Peyer's patch (tissue), 4 donors: ENCODE measurements around the gene SLC6A18. TPM values are rescaled to one million over a fixed set of nuclear protein-coding genes. Genes with fewer than 3 reads are reported as not detected.

Experiments used
- DNase-seq, 3 donors: peaks; one replicate each; pipeline ENCODE4 v3.0.0-alpha.2; 2017 to 2019
- H3K27ac ChIP-seq, 4 donors: fragments of 200-600 bp; sonication (generic); one replicate each; pipeline ENCODE4 v1.5.1; 2016 to 2019
- H3K27me3 ChIP-seq, 2 donors: fragments of 200-600 bp; sonication (generic); one replicate each; pipeline ENCODE4 v1.5.1; 2019
- H3K36me3 ChIP-seq, 3 donors: fragments of 200-600 bp; sonication (generic); one replicate each; pipeline ENCODE4 v1.5.1; 2016 to 2019
- H3K4me1 ChIP-seq, 4 donors: fragments of 200-600 bp; sonication (generic); one replicate each; pipeline ENCODE4 v1.5.1; 2016 to 2019
- H3K4me3 ChIP-seq, 4 donors: fragments of 200-600 bp; sonication (generic); 1 replicate in 3 of 4; 2 replicates in 1 of 4; pipeline ENCODE4 v1.5.1; 2016 to 2019; ENCODE audit warnings: mild to moderate bottlenecking in 1 of 4
- H3K9me3 ChIP-seq, 4 donors: fragments of 200-600 bp; sonication (generic); one replicate each; pipeline ENCODE4 v1.5.1; 2016 to 2019; ENCODE audit warnings: mild to moderate bottlenecking in 1 of 4
- CTCF ChIP-seq, 6 experiments: fragments of 450-650 bp in 4 of 6; fragments of 200-600 bp in 2 of 6; sonication (generic) in 1 of 6; IDR thresholded peaks; one replicate each; pipeline ENCODE4 v1.5.1; 2017 to 2019; ENCODE audit warnings: antibody characterized with exemption in 6 of 6, mild to moderate bottlenecking in 3 of 6, moderate library complexity in 1 of 6
- POLR2A ChIP-seq, 2 donors: fragments of 450-650 bp; IDR thresholded peaks; one replicate each; pipeline ENCODE4 v1.5.1; 2017; ENCODE audit warnings: antibody characterized with exemption in 2 of 2, mild to moderate bottlenecking in 2 of 2, moderate library complexity in 2 of 2
- total RNA-seq, 4 donors: library from RNA; depleted of rRNA; stranded (reverse); fragments of >200 nt; gene quantifications; one replicate each; pipeline ENCODE4 v1.1.0, GENCODE V29; 2016

The SLC6A18 gene
- total RNA-seq, 4 donors from 2014 or later = 0.53 to 0.95 TPM; not detected in 2

- DNase-seq = no peak
- H3K4me3 ChIP-seq = no peak overlapping the region
- TF ChIP-seq CTCF (IDR thresholded peaks at IDR 0.05) (no peak), POLR2A (IDR thresholded peaks at IDR 0.05) (no peak)
Measured at GRCh38 chr5:1277781-1278180, 52.6 kb downstream of the SLC6A18 start.

GRCh38 chr5:1278216-1278615 lies 53.0 kb downstream of the SLC6A18 start:
- Histone ChIP-seq H3K9me3 (no peaks in the 10 kb centered on the region), H3K27me3 (no peaks in the 10 kb centered on the region), H3K4me1 (no peaks in the 10 kb centered on the region), H3K36me3 (no peaks in the 10 kb centered on the region), H3K4me3 (no peak overlapping the region), H3K27ac (no peak overlapping the region)
- TF ChIP-seq CTCF (IDR thresholded peaks at IDR 0.05) = no peak
- TF ChIP-seq POLR2A (IDR thresholded peaks at IDR 0.05) = no peak
- no peak for DNase-seq

More at GRCh38 chr5:1277781-1278180, 52.6 kb downstream of the SLC6A18 start:
- H3K4me1 ChIP-seq = no peaks in the 10 kb centered on the region
- no peaks in the 10 kb centered on the region for H3K36me3 ChIP-seq
- no peaks in the 10 kb centered on the region for H3K9me3 ChIP-seq
- H3K27ac ChIP-seq = no peak overlapping the region
- H3K27me3 ChIP-seq = no peaks in the 10 kb centered on the region

DNA sequence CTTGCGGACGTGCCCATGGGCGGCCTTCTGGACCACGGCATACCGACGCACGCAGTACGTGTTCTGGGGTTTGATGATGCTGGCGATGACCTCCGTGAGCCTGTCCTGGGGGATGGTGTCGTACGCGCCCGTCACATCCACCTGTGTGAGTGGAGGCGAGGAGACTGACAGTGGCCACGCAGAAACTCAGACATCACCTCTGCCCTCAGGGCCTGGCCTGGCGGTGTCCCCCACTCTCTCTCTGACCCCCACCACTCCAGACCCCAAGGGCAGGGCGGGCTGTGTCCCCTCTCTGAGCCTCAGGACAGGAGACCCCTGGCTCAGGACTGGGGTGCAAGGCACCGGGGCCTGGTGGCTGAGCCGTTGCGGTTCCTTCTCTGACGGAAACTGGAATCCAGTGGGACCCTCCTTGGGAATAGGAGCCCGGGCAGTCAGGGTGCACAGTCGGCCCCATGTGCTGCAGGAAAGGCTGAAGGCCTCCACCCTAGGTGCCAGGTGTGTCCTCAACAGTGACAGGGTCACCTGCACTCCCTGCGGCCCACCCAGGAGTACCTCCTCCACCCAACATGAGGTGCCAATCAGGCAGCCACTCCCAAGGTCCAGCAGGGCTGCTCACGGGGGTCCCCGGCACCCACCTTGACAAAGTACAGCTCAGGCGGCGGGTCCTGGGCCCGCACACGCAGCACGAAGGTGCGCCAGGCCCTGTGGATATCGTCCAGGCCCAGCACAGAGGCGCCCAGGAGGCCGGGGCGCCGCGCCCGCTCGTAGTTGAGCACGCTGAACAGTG lies 53.7 kb downstream of the SLC6A18 start:
- Histone ChIP-seq H3K9me3 (no peaks in the 10 kb centered on the region), H3K36me3 (no peaks in the 10 kb centered on the region), H3K4me3 (no peak overlapping the region), H3K27me3 (no peaks in the 10 kb centered on the region), H3K4me1 (no peaks in the 10 kb centered on the region), H3K27ac (no peak overlapping the region)
- TF ChIP-seq POLR2A (IDR thresholded peaks at IDR 0.05) = no peak
- TF ChIP-seq CTCF (IDR thresholded peaks at IDR 0.05) = no peak
- no peak for DNase-seq

- TF ChIP-seq POLR2A (IDR thresholded peaks at IDR 0.05) (no peak), CTCF (IDR thresholded peaks at IDR 0.05) (no peak)
- no peak overlapping the region for H3K27ac ChIP-seq
- H3K36me3 ChIP-seq = no peaks in the 10 kb centered on the region
- H3K9me3 ChIP-seq = no peaks in the 10 kb centered on the region
- no peak for DNase-seq
- no peaks in the 10 kb centered on the region for H3K27me3 ChIP-seq
- H3K4me3 ChIP-seq = no peak overlapping the region
- H3K4me1 ChIP-seq = no peaks in the 10 kb centered on the region
Measured at GRCh38 chr5:1279443-1280151, 54.4 kb downstream of the SLC6A18 start.

GRCh38 chr5:1280177-1281037 lies 55.2 kb downstream of the SLC6A18 start:
- Histone ChIP-seq H3K9me3 (no peaks in the 10 kb centered on the region), H3K27me3 (no peaks in the 10 kb centered on the region), H3K4me1 (no peaks in the 10 kb centered on the region), H3K4me3 (no peak overlapping the region), H3K27ac (no peak overlapping the region), H3K36me3 (no peaks in the 10 kb centered on the region)
- DNase-seq = peak in 2 of 3 donors; percentile 30 to 32
- no peak for TF ChIP-seq CTCF (IDR thresholded peaks at IDR 0.05)
- no peak for TF ChIP-seq POLR2A (IDR thresholded peaks at IDR 0.05)
